CD14-positive monocyte (primary cell): Measurements from ENCODE around the gene PYGM. TPM values are rescaled to one million over a fixed set of nuclear protein-coding genes. Genes with fewer than 3 reads are reported as not detected.

Source experiments
- DNase-seq, 3 donors: peaks; one replicate each; pipeline ENCODE4 v3.0.0-alpha.2; 2011 to 2022
- H2AFZ ChIP-seq: 2 replicates; pipeline ENCODE4 v1.6.0; 2012; ENCODE audit warnings: mild to moderate bottlenecking, low read depth, low read length, inconsistent platforms; ENCODE audit not compliant: insufficient read depth, poor library complexity, severe bottlenecking
- H3K27ac ChIP-seq, 2 donors: 1 replicate in 1 of 2; 2 replicates in 1 of 2; pipeline ENCODE4 v1.5.1; 2012 to 2013; ENCODE audit warnings: low read length in 2 of 2, control low read depth in 1 of 2, inconsistent platforms in 1 of 2, low read depth in 1 of 2, mild to moderate bottlenecking in 1 of 2
- H3K27me3 ChIP-seq, 2 donors: one replicate each; pipeline versions ENCODE4 v1.6.0 to v1.6.1; 2011 to 2013; ENCODE audit warnings: low read length in 2 of 2; ENCODE audit not compliant: control insufficient read depth in 2 of 2, insufficient read depth in 2 of 2
- H3K36me3 ChIP-seq, 2 donors: replicated peaks in 1 of 2; 1 replicate in 1 of 2; 2 replicates in 1 of 2; pipeline versions ENCODE4 v1.5.1 to v1.6.1; 2012 to 2013; ENCODE audit warnings: low read length in 2 of 2, control low read depth in 1 of 2, inconsistent platforms in 1 of 2, mild to moderate bottlenecking in 1 of 2; ENCODE audit not compliant: insufficient read depth in 2 of 2, control insufficient read depth in 1 of 2
- H3K4me1 ChIP-seq, 2 donors: 1 replicate in 1 of 2; 2 replicates in 1 of 2; pipeline versions ENCODE4 v1.5.1 to v1.6.1; 2012 to 2013; ENCODE audit warnings: low read length in 2 of 2, control low read depth in 1 of 2, inconsistent platforms in 1 of 2, mild to moderate bottlenecking in 1 of 2, moderate library complexity in 1 of 2; ENCODE audit not compliant: insufficient read depth in 2 of 2, control insufficient read depth in 1 of 2
- H3K4me2 ChIP-seq: replicated peaks from 2 replicates; pipeline ENCODE3; 2012; ENCODE audit warnings: low read length, moderate library complexity, mild to moderate bottlenecking; ENCODE audit not compliant: poor library complexity, severe bottlenecking; ENCODE audit errors: extremely low read depth
- H3K4me3 ChIP-seq, 3 experiments: fragments of 200-600 bp in 1 of 3; sonication (generic) in 1 of 3; replicated peaks in 1 of 3; 1 replicate in 2 of 3; 2 replicates in 1 of 3; pipeline ENCODE4 v1.5.1; 2011 to 2013; ENCODE audit warnings: low read length in 3 of 3, mild to moderate bottlenecking in 3 of 3, control low read depth in 2 of 3, low read depth in 2 of 3, inconsistent platforms in 1 of 3, moderate library complexity in 1 of 3
- H3K79me2 ChIP-seq: 2 replicates; pipeline ENCODE4 v1.6.0; 2012; ENCODE audit warnings: mild to moderate bottlenecking, control low read depth, inconsistent platforms, low read length, moderate library complexity; ENCODE audit not compliant: insufficient read depth
- H3K9ac ChIP-seq: 2 replicates; pipeline ENCODE4 v1.6.0; 2017; ENCODE audit warnings: low read length, mild to moderate bottlenecking; ENCODE audit not compliant: insufficient read depth, poor library complexity, severe bottlenecking
- H3K9me3 ChIP-seq, 2 donors: replicated peaks in 1 of 2; 1 replicate in 1 of 2; 2 replicates in 1 of 2; pipeline versions ENCODE4 v1.5.1 to v1.6.1; 2012 to 2013; ENCODE audit warnings: low read length in 2 of 2, control low read depth in 1 of 2; ENCODE audit not compliant: control insufficient read depth in 1 of 2, insufficient read depth in 1 of 2
- H4K20me1 ChIP-seq: 2 replicates; pipeline ENCODE4 v1.6.0; 2012; ENCODE audit warnings: mild to moderate bottlenecking, low read length, control low read depth, moderate library complexity; ENCODE audit not compliant: insufficient read depth
- H3K27ac Mint-ChIP-seq, 7 donors: one replicate each; pipeline ENCODE4 v1.8.0; 2020; ENCODE audit warnings: mild to moderate bottlenecking in 7 of 7, mixed read lengths in 7 of 7, moderate library complexity in 6 of 7, inconsistent platforms in 2 of 7
- H3K27me3 Mint-ChIP-seq, 3 donors: one replicate each; pipeline ENCODE4 v1.8.0; 2021 to 2022; ENCODE audit warnings: low read depth in 3 of 3, mild to moderate bottlenecking in 3 of 3, mixed read lengths in 3 of 3, moderate library complexity in 3 of 3, inconsistent platforms in 1 of 3
- H3K36me3 Mint-ChIP-seq, 2 donors: one replicate each; pipeline ENCODE4 v1.8.0; 2020; ENCODE audit warnings: mixed read lengths in 2 of 2, inconsistent platforms in 1 of 2, mild to moderate bottlenecking in 1 of 2
- H3K4me1 Mint-ChIP-seq: one replicate; pipeline ENCODE4 v1.8.0; 2020; ENCODE audit warnings: mild to moderate bottlenecking, mixed read lengths
- H3K4me3 Mint-ChIP-seq, 2 donors: one replicate each; pipeline ENCODE4 v1.8.0; 2020; ENCODE audit warnings: mild to moderate bottlenecking in 2 of 2, mixed read lengths in 2 of 2, moderate library complexity in 1 of 2
- H3K9me3 Mint-ChIP-seq, 7 donors: one replicate each; pipeline ENCODE4 v1.8.0; 2020 to 2022; ENCODE audit warnings: mixed read lengths in 7 of 7, mild to moderate bottlenecking in 6 of 7, moderate library complexity in 6 of 7, inconsistent platforms in 2 of 7
- CTCF ChIP-seq: fragments of 200-600 bp; IDR thresholded peaks from one replicate; pipeline ENCODE4 v1.8.0; 2022; ENCODE audit warnings: antibody characterized with exemption, mild to moderate bottlenecking
- WGBS: methylation state at CpG from one replicate; pipeline ENCODE4 v1.1.5; 2013; ENCODE audit warnings: missing lambda C conversion rate; ENCODE audit not compliant: insufficient coverage; 5-methylcytosine and 5-hydroxymethylcytosine counted together
- intact Hi-C, 2 donors: fragments of 100-400 bp; cut with micrococcal nuclease; formaldehyde crosslinking; loops; one replicate each; pipeline versions ENCODE4 v1.15.0 to v1.15.1; 2023
- polyA plus RNA-seq, 3 donors: library from polyadenylated mRNA; depleted of rRNA in 1 of 3; unstranded in 2 of 3; stranded (reverse) in 1 of 3; fragments of 300-500 nt in 2 of 3; fragments of >200 nt in 1 of 3; fragmentation: Illumina TruSeq in 2 of 3; gene quantifications; 1 replicate in 2 of 3; 2 replicates in 1 of 3; pipeline ENCODE4 v1.2.3, GENCODE V29; 2012 to 2021

Gene PYGM
- polyA plus RNA-seq, 3 donors = 0.05 to 1.8 TPM; not detected in 1

- no peaks in the 10 kb centered on the region for H3K9me3 ChIP-seq
- Mint-ChIP-seq H3K4me1 (no peaks in the 10 kb centered on the region), H3K9me3 (no peaks in the 10 kb centered on the region), H3K36me3 (peaks cover 20 to 26% of the 10 kb centered on the region in 2 donors), H3K4me3 (no peak overlapping the region), H3K27me3 (no peaks in the 10 kb centered on the region), H3K27ac (no peak overlapping the region)
- DNase-seq = no peak
- no peak overlapping the region for H3K4me2 ChIP-seq
- no peak overlapping the region for H3K9ac ChIP-seq
- H3K79me2 ChIP-seq = no peaks in the 10 kb centered on the region
- peaks cover 28 to 29% of the 10 kb centered on the region in 2 donors for H3K36me3 ChIP-seq
- TF ChIP-seq CTCF = no peak
- no peaks in the 10 kb centered on the region for H3K4me1 ChIP-seq
- no peak overlapping the region for H2AFZ ChIP-seq
- no peaks in the 10 kb centered on the region for H4K20me1 ChIP-seq
- no peaks in the 10 kb centered on the region for H3K27me3 ChIP-seq
- 98% methylated on average over 5 of the region's 10 CpGs for WGBS
- intact Hi-C loops = loop anchor here in 1 of 2 donors (10.0 kb wide), 1 partner anchor 58 kb away; the partner anchor contains the start of gene CDC42BPG
- no peak overlapping the region for H3K27ac ChIP-seq
- no peak overlapping the region for H3K4me3 ChIP-seq
Observed at GRCh38 chr11:64786308-64786707, 26.5 kb upstream of the PYGM start.

DNA sequence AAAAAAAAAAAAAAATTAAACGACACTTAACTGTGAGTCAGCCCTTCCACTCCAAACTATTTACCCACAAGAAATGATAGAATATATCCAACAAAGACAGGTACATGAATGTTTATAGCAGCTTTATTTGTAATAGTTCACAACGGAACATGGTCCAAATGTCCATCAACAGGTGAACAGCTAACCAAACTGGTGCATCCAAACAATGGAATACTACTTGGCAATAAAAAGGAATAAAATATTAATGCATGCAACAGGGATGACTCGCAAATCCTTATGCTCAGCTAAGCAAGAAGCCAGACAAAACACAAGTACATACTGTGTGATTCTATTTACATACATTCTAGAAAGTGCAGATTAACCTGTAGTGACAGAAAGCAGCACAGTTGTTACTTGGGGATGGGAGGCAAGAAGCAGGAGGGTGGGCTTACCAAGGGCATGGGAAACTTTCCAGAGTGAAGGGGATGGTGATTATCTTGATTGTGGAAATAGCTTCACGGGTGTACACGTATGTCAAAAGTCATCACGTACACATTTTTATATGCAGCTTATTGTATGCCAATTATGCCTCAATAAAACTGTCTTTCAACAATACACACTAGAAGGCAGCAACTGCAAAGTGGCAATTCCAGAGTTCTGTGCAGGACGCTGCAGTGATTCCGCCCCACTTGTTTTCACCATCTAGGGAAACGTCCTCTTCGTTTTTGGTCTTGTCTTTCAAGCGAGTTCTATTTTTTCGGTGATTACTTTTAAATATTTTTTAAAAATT, 25.2 kb upstream of the PYGM start:
- no peak overlapping the region for H2AFZ ChIP-seq
- no peaks in the 10 kb centered on the region for H3K9me3 Mint-ChIP-seq
- H3K27ac Mint-ChIP-seq = no peak overlapping the region
- H3K79me2 ChIP-seq = no peaks in the 10 kb centered on the region
- no peaks in the 10 kb centered on the region for H3K27me3 ChIP-seq
- no peak overlapping the region for H3K9ac ChIP-seq
- H3K36me3 Mint-ChIP-seq = peaks cover 13% of the 10 kb centered on the region in 2 donors
- H3K4me1 Mint-ChIP-seq = peaks cover 9% of the 10 kb centered on the region
- no peak overlapping the region for H3K4me3 Mint-ChIP-seq
- intact Hi-C loops = loop anchor here in 1 of 2 donors (10.0 kb wide), 1 partner anchor 60 kb away; the partner anchor contains the start of gene CDC42BPG
- no peak overlapping the region for H3K4me3 ChIP-seq
- H3K27me3 Mint-ChIP-seq = no peaks in the 10 kb centered on the region
- no peaks in the 10 kb centered on the region for H4K20me1 ChIP-seq
- no peak overlapping the region for H3K27ac ChIP-seq
- TF ChIP-seq CTCF = no peak
- H3K9me3 ChIP-seq = no peaks in the 10 kb centered on the region
- H3K36me3 ChIP-seq = peaks cover 16 to 19% of the 10 kb centered on the region in 2 donors
- no peak for DNase-seq
- H3K4me2 ChIP-seq = no peak overlapping the region
- peaks cover 0 to under 1% of the 10 kb centered on the region in 2 donors for H3K4me1 ChIP-seq
- 100% methylated on average over 1 of the region's 12 CpGs for WGBS
